Inflammatory macrophage (primary cell): ENCODE data around the gene F7.
"Not testable (repeated sequence)": the region's sequence is repeated elsewhere in the genome, so short reads cannot be mapped to it uniquely, and the experiment has no call there.

ENCODE experiments used
- DNase-seq, 2 donors: peaks; one replicate each; pipeline ENCODE4 v3.0.0-alpha.2; 2020 to 2022

The F7 gene

DNA sequence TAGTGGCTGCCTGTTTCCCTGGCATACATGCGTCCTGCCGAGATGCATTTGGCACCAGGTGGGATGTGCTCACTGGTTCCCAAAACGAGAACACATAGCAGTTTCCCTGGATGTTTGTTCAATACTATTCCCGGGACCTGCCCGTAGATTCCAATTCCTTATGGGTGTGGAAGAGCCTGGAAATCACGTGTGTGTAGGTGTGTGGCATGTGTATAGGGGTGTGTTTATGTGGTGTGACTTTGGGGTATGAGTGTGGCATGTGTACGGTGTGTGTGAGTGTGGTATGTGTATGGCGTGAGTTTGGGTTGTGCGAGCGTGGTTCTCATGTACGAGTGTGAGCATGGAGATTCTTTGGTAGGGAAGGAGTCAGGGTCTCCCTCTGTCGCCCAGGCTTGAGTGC lies 2.9 kb upstream of the F7 start:
- no peak for DNase-seq

DNA sequence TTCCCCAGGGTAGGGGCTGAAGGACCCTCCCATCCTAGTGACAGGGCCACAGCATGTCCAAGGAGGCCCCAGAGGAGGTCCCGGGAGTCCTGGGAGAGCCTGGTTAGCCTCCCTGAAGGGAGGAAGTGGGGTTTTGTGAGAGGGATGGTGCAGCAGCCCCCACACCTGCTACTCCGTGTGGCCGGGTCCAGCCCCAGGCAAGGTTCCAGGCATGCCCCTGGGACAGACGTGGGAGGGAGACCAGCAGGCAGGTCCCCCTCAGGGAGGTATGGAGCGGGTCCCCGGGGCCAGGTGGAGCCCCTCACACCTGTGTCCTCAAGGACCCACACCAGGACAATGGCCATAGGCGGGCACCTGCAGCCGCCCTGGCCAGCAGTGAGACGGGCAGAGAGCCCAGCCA lies 1.9 kb upstream of the F7 start:
- DNase-seq = no peak

- no peak for DNase-seq
Observed at GRCh38 chr13:113105921-113106452, 396 bp downstream of the F7 start.

DNA sequence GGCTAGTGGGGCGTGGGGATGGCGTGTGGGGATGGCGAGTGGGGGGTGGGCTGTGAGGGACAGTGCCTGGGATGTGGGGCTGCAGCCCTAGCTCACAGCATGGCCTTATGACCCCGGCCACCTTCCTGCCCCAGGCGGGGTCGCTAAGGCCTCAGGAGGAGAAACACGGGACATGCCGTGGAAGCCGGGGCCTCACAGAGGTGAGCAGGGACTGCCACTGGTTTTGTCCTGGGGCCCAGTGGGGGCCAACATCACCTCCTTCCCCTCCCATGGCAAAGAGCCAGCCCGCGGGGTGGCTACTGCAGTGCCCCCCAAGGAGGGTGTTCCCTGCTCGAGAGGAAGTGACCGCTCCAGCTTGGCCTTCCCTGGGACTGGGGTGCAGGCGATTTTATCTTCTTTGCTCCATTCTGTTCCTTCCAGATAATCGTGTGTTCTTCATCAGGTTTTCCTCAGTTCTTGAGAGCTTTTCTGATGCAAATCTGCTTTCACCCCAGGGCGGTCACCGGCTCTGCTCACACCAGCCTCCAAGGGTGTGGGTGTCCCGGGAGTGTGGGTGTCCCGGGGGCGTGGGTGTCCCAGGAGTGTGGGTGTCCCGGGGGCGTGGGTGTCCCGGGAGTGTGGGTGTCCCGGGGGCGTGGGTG lies 1.2 kb downstream of the F7 start:
- DNase-seq = no peak

DNA sequence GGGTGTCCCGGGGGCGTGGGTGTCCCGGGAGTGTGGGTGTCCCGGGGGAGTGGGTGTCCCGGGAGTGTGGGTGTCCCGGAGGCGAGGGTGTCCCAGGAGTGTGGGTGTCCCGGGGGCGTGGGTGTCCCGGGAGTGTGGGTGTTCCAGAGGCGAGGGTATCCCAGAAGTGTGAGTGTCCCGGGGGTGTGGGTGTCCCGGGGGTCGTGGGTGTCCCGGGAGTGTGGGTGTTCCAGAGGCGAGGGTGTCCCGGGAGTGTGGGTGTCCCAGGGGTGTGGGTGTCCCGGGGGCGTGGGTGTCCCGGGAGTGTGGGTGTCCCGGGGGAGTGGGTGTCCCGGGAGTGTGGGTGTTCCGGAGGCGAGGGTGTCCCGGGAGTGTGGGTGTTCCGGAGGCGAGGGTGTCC lies 2.9 kb downstream of the F7 start:
- not testable (repeated sequence) for DNase-seq

GRCh38 chr13:113109151-113110047 lies 3.8 kb downstream of the F7 start:
- no peak for DNase-seq

DNA sequence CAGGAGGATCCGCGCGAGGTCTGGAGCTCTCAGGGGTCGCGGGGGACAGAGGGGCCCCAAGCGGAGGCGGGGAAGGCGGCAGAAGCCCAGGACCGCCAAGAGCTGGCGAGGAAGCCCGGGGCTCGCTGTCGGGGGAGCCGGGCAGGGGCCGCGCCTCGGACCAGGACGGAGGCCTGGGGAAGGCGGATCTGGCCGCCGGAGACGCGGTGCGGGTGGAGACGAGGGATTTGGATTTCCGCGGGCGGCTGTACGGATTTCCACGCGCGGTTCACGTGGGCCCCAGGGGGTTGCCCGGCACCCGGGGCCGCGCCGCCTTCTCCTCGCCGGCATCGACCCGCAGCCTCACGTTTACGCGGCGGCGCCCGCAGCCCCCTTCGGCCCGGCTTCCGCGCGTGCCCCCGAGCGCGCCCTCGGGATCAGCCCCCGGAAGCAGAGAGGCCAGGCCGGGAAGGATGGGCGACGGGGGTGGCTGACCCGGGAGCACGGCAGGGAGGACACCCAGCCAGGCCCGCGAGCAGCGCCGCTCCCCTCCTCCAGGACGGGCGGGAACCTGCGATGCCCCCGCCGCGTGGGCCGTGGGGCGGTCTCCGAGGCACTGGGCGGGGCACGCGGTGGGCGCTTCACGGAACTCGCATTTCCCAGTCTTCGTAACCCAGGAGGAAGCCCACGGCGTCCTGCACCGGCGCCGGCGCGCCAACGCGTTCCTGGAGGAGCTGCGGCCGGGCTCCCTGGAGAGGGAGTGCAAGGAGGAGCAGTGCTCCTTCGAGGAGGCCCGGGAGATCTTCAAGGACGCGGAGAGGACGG lies 4.7 kb downstream of the F7 start:
- DNase-seq = peak in 1 of 2 donors; percentile 44

- no peak for DNase-seq
Observed at GRCh38 chr13:113110852-113111315, 5.3 kb downstream of the F7 start.

- DNase-seq = not testable (repeated sequence)
Observed at GRCh38 chr13:113111821-113112220, 6.2 kb downstream of the F7 start.

DNA sequence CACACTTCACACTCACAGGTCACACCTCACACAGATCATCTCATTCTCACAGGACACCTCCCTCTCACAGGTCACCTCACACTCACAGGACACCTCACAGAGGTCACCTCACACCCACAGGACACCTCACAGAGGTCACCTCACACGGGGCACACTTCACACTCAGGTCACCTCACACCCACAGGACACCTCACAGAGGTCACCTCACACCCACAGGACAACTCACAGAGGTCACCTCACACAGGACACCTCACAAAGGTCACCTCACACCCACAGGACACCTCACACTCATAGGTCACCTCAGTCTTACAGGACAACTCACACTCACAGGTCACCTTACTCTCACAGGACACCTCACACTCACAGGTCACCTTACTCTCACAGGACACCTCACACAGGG lies 6.9 kb downstream of the F7 start:
- DNase-seq = not testable (repeated sequence)

- DNase-seq = no peak
Observed at GRCh38 chr13:113112893-113113845, 7.6 kb downstream of the F7 start.

DNA sequence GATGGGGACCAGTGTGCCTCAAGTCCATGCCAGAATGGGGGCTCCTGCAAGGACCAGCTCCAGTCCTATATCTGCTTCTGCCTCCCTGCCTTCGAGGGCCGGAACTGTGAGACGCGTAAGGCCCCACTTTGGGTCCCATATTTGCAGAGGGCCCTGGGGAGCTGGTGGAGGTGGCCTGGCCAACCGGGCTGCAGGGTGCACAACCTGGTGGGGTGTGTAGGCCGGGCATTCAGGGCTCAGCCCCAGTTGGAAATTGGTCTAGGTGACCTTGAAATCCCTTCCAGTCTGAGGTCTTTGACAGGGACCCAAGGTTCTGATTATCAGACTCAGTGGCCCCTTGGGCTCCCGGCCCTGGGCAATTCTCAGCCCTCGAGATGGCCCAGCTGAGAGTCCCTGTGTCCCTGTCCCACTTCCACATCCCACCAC lies 8.3 kb downstream of the F7 start:
- DNase-seq = no peak

GRCh38 chr13:113114511-113115362 lies 9.1 kb downstream of the F7 start:
- no peak for DNase-seq

DNA sequence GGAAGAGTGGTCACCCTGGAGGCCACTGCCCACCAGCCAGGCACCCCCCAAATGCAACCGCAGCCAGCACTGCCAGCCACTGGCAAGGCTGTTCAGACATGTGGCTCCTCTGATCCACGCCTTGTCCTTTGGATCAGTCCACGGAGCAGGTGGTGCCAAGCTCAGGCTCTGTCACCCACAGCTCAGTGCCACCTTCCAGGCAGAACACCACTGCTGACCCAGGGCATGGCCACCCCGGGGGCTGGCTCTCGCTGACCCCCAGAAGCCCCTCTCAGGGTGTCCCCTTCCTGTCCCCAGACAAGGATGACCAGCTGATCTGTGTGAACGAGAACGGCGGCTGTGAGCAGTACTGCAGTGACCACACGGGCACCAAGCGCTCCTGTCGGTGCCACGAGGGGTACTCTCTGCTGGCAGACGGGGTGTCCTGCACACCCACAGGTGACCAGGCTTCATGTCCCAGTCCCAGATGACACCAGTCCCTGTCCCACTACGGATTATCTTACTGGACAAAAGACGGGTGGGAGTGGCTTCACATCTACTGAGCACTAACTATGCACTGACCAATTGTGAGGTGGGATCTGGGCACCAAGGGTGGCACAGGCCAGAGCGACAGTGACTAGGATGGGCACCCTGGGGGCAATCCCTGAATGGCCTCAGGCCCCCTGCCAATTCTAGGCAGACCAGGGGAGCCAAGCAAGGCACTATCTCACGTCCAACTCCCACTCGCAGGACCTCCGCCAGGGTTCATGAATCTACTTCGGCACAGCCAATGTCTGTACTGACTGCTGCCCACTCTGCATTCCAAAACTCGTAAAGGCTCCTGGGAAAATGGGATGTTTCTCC lies 10.0 kb downstream of the F7 start:
- no peak for DNase-seq

- DNase-seq = no peak
Observed at GRCh38 chr13:113116206-113116800, 10.7 kb downstream of the F7 start.

DNA sequence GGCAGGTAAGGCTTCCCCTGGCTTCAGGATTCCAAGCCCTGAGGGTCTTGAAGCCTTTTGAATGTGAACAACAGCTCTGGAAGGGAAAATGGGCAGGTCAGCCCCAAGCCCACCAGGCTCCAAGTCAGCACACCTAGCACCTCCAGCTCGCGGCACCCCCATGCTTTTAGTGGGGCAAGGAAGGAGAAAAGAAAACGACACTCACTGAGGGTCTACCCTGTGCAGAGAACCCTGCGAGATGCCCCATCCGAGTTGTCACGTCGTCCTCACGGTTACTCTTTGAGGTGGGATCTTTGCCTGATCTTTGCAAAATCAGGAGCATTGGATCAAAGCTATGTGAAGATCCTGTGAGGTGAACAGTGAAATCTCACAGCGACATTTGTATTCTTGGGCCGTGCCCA lies 11.3 kb downstream of the F7 start:
- no peak for DNase-seq

DNA sequence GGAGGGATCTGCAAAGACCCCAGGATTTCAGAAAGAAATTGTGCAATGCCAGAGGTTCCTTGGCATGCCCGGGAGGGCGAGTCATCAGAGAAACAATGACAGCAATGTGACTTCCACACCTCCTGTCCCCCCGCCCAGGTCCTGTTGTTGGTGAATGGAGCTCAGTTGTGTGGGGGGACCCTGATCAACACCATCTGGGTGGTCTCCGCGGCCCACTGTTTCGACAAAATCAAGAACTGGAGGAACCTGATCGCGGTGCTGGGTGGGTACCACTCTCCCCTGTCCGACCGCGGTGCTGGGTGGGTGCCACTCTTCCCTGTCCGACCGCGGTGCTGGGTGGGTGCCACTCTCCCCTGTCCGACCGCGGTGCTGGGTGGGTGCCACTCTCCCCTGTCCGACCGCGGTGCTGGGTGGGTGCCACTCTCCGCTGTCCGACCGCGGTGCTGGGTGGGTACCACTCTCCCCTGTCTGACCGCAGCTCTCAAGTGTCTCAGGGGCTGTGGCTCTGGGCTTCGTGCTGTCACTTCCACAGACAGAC lies 11.8 kb downstream of the F7 start:
- DNase-seq = no peak

- no peak for DNase-seq
Observed at GRCh38 chr13:113117911-113118260, 12.3 kb downstream of the F7 start.
